Measurements from ENCODE around the gene OTOP3. TPM values are rescaled to one million over a fixed set of nuclear protein-coding genes. Genes with fewer than 3 reads are reported as not detected.

OTOP3 gene
- total and polyA plus RNA-seq, 2 of the 4 experiments (the other 2 are of a cell fraction) = not detected

- POLR2A ChIA-PET (ENCODE audit: unreplicated experiment) = no interaction called here
- H3K4me2 ChIP-seq (ENCODE audit: low read depth, low read length) = no peak overlapping the region
Observed at GRCh38 chr17:74978240-74978639, 42.5 kb downstream of the OTOP3 start.

More at GRCh38 chr17:74978240-74978639, 42.5 kb downstream of the OTOP3 start:
- Histone ChIP-seq H2BK20ac (ENCODE audit: low read depth, low read length) (no peak overlapping the region), H4K20me1 (ENCODE audit: insufficient read depth, low read length) (no peaks in the 10 kb centered on the region), H4K91ac (ENCODE audit: insufficient read depth, low read depth, low read length) (no peak overlapping the region), H3K9me3 (ENCODE audit: control insufficient read depth, insufficient read depth, low read length) (no peaks in the 10 kb centered on the region), H2AFZ (replicated peaks; ENCODE audit: low read length, poor library complexity) (no peak overlapping the region), H3K36me3 (ENCODE audit: control insufficient read depth, insufficient read depth, low read length) (no peaks in the 10 kb centered on the region), H3K56ac (ENCODE audit: extremely low read depth, insufficient read depth, low read length) (no peak overlapping the region), H2BK5ac (ENCODE audit: low read depth, low read length, poor library complexity, severe bottlenecking) (no peak overlapping the region), H3K14ac (replicated peaks; ENCODE audit: low read depth, low read length) (no peak overlapping the region), H3K9me1 (ENCODE audit: insufficient read depth, low read length) (peaks cover 5% of the 10 kb centered on the region), H3K27ac (ENCODE audit: insufficient read depth, low read length) (no peak overlapping the region), H2BK120ac (ENCODE audit: low read depth, low read length) (no peak overlapping the region), H3K4me3 (ENCODE audit: insufficient read depth, low read depth, low read length) (no peak overlapping the region), H3K4ac (ENCODE audit: low read depth, low read length) (no peak overlapping the region), H4K5ac (ENCODE audit: low read depth, low read length) (no peak overlapping the region), H3K27me3 (ENCODE audit: control insufficient read depth, insufficient read depth, low read length) (peaks cover 22% of the 10 kb centered on the region), H3K18ac (ENCODE audit: low read depth, low read length) (no peak overlapping the region), H3K9ac (ENCODE audit: low read depth, low read length) (no peak overlapping the region), H2BK15ac (ENCODE audit: low read depth, low read length) (no peak overlapping the region), H3K4me1 (ENCODE audit: control insufficient read depth, insufficient read depth, low read length) (peaks cover 10% of the 10 kb centered on the region), H4K8ac (ENCODE audit: low read depth in 2 of 2, low read length in 2 of 2) (no peak overlapping the region), H2AK9ac (replicated peaks; ENCODE audit: low read depth, low read length, poor library complexity) (no peak overlapping the region), H2AK5ac (ENCODE audit: low read depth, low read length) (no peak overlapping the region), H3K79me1 (ENCODE audit: low read depth in 1 of 2, low read length in 2 of 2) (peaks cover 4 to 12% of the 10 kb centered on the region in 2 experiments; a peak in 3 of 4 replicates), H3K23ac (ENCODE audit: low read depth, low read length) (no peak overlapping the region)
- 17% methylated on average over 1 of the region's 3 CpGs; no CpG with 5 or more reads in 1 of the 2 experiments for WGBS, 2 experiments (ENCODE audit: extremely low coverage in 2 of 2, insufficient read length in 1 of 2)
- intact Hi-C loops (cut with micrococcal nuclease) (no loop called here), dilution Hi-C loops (cut with HindIII; ENCODE audit: low sequenced_read_pairs, unreplicated experiment) (no loop called here), in situ Hi-C loops (cut with MboI; ENCODE audit: low sequenced_read_pairs) (no loop called here)
- DNase-seq (no peak), ATAC-seq (ENCODE audit: low read depth) (no peak)
- CTCF ChIA-PET = interaction anchor here (0.7 kb wide), 1 partner anchor 9 kb away, joined by 3 read pairs; the partner anchor contains the start of gene CDR2L
- TF ChIP-seq CEBPB (IDR thresholded peaks at IDR 0.05; ENCODE audit: low read depth, low read length) (no peak), RCOR1 (IDR thresholded peaks at IDR 0.05; ENCODE audit: insufficient replicate concordance, low read length) (no peak), ELK1 (IDR thresholded peaks at IDR 0.05; ENCODE audit: borderline replicate concordance, low read depth, low read length) (no peak), MAFK (IDR thresholded peaks at IDR 0.05; ENCODE audit: low read depth, low read length) (no peak), NFE2L2 (IDR thresholded peaks at IDR 0.05; ENCODE audit: low read depth, low read length) (no peak), MAZ (IDR thresholded peaks at IDR 0.05; ENCODE audit: borderline replicate concordance, low read depth, low read length) (no peak), FOS (IDR thresholded peaks at IDR 0.05; ENCODE audit: low read depth, low read length) (no peak), RAD21 (IDR thresholded peaks at IDR 0.05; ENCODE audit: low read length) (no peak), RFX5 (IDR thresholded peaks at IDR 0.05; ENCODE audit: low read depth, low read length) (no peak), USF2 (IDR thresholded peaks at IDR 0.05; ENCODE audit: low read depth, low read length) (no peak), CTCF (conservative IDR thresholded peaks at IDR 0.05; ENCODE audit: low read depth, low read length) (no peak), SMC3 (IDR thresholded peaks at IDR 0.05; ENCODE audit: low read depth, low read length) (no peak)
- no TSS peak for BruUV-seq (replicated peaks)
